Muscle layer of duodenum (tissue), 2 donors: ENCODE results near the gene BEND5.

Experiments used
- H3K27ac ChIP-seq: one replicate; pipeline ENCODE4 v1.7.0; 2013; ENCODE audit warnings: mild to moderate bottlenecking, low read length
- H3K27me3 ChIP-seq: one replicate; pipeline ENCODE4 v1.7.0; 2013; ENCODE audit warnings: low read depth, mild to moderate bottlenecking, control low read depth, low read length
- H3K36me3 ChIP-seq, 2 donors: one replicate each; pipeline ENCODE4 v1.7.0; 2013; ENCODE audit warnings: low read length in 2 of 2, control low read depth in 1 of 2, mild to moderate bottlenecking in 1 of 2; ENCODE audit not compliant: insufficient read depth in 2 of 2, control insufficient read depth in 1 of 2
- H3K4me1 ChIP-seq, 2 donors: one replicate each; pipeline ENCODE4 v1.7.0; 2013; ENCODE audit warnings: low read length in 2 of 2, mild to moderate bottlenecking in 2 of 2, control low read depth in 1 of 2, moderate library complexity in 1 of 2; ENCODE audit not compliant: insufficient read depth in 2 of 2, control insufficient read depth in 1 of 2
- H3K4me3 ChIP-seq, 2 donors: one replicate each; pipeline ENCODE4 v1.7.0; 2013; ENCODE audit warnings: low read length in 2 of 2, low read depth in 1 of 2, mild to moderate bottlenecking in 1 of 2
- H3K9me3 ChIP-seq, 2 donors: one replicate each; pipeline ENCODE4 v1.7.0; 2013; ENCODE audit warnings: low read length in 2 of 2, control low read depth in 1 of 2, mild to moderate bottlenecking in 1 of 2; ENCODE audit not compliant: control insufficient read depth in 1 of 2
- donor health status: healthy.

Gene BEND5

GRCh38 chr1:48678710-48679505 is 97.8 kb downstream of the BEND5 start:
- H3K4me1 ChIP-seq = no peaks in the 10 kb centered on the region
- no peaks in the 10 kb centered on the region for H3K27me3 ChIP-seq
- H3K27ac ChIP-seq = no peak overlapping the region
- no peaks in the 10 kb centered on the region for H3K36me3 ChIP-seq
- H3K4me3 ChIP-seq = no peak overlapping the region
- H3K9me3 ChIP-seq = no peaks in the 10 kb centered on the region
